GM19238 (cell line): ENCODE measurements around the gene CYSRT1.

ENCODE experiments used
- DNase-seq: peaks from one replicate; pipeline ENCODE4 v3.0.0; 2011; ENCODE audit warnings: low spot score; ENCODE audit not compliant: insufficient read length

The CYSRT1 gene

GRCh38 chr9:137226338-137227053 lies 1.5 kb downstream of the CYSRT1 start:
- no peak for DNase-seq

GRCh38 chr9:137227054-137227852 lies 2.3 kb downstream of the CYSRT1 start, which contains the start of gene RNF224:
Gene RNF224, plus strand, starts transcription at chr9:137227502. Its CDS starts 834 bp downstream, at chr9:137228336.
- DNase-seq: peak; percentile 83

- DNase-seq: no peak
These were observed 3.0 kb downstream of the CYSRT1 start for GRCh38 chr9:137227853-137228505.

GRCh38 chr9:137228506-137228967 lies 3.6 kb downstream of the CYSRT1 start:
- no peak for DNase-seq

GRCh38 chr9:137228968-137229896 lies 4.3 kb downstream of the CYSRT1 start:
- DNase-seq: no peak

- DNase-seq: no peak
These were observed 5.1 kb downstream of the CYSRT1 start for GRCh38 chr9:137229903-137230704.

- no peak for DNase-seq
These were observed 5.9 kb downstream of the CYSRT1 start, which contains the start of gene SLC34A3 for GRCh38 chr9:137230705-137231371. Gene SLC34A3, plus strand, starts transcription at chr9:137230901. Its CDS starts 802 bp downstream, at chr9:137231703.

- DNase-seq: no peak
These were observed 6.5 kb downstream of the CYSRT1 start for GRCh38 chr9:137231372-137232039.

- DNase-seq: no peak
These were observed 7.1 kb downstream of the CYSRT1 start for GRCh38 chr9:137232101-137232500.

- no peak for DNase-seq
These were observed 7.5 kb downstream of the CYSRT1 start for GRCh38 chr9:137232510-137232909.

- no peak for DNase-seq
These were observed 8.4 kb downstream of the CYSRT1 start for GRCh38 chr9:137233143-137233980.

- DNase-seq: no peak
These were observed 9.2 kb downstream of the CYSRT1 start for GRCh38 chr9:137234055-137234697.

- DNase-seq: no peak
These were observed 9.9 kb downstream of the CYSRT1 start for GRCh38 chr9:137234758-137235423.

GRCh38 chr9:137235424-137236237 lies 10.7 kb downstream of the CYSRT1 start:
- DNase-seq: no peak

GRCh38 chr9:137236238-137236935 lies 11.4 kb downstream of the CYSRT1 start:
- DNase-seq: peak; percentile 99
